Kidney epithelial cell (primary cell): ENCODE data around the gene SPCS1. TPM values are rescaled to one million over a fixed set of nuclear protein-coding genes. Genes with fewer than 3 reads are reported as not detected.

Experiments used
- DNase-seq: peaks from one replicate; pipeline ENCODE4 v3.0.0-alpha.2; 2010; ENCODE audit warnings: low read depth
- H3K27me3 ChIP-seq: 2 replicates; pipeline ENCODE4 v1.6.0; 2011; ENCODE audit warnings: low read length; ENCODE audit not compliant: control insufficient read depth, insufficient read depth
- H3K36me3 ChIP-seq: 2 replicates; pipeline ENCODE4 v1.5.1; 2011; ENCODE audit warnings: low read length; ENCODE audit not compliant: control insufficient read depth, insufficient read depth
- H3K4me3 ChIP-seq: 2 replicates; pipeline ENCODE4 v1.5.1; 2011; ENCODE audit warnings: low read depth, mild to moderate bottlenecking, control low read depth, low read length
- total RNA-seq: library from RNA; depleted of rRNA; stranded (reverse); fragments of >200 nt; gene quantifications from 2 replicates; pipeline ENCODE4 v1.2.3, GENCODE V29; 2015
- TF ChIP-seq, protein P1 (sequence below): IDR thresholded peaks from 2 replicates; pipeline ENCODE4 v1.5.1; 2011; ENCODE audit warnings: mild to moderate bottlenecking, moderate library complexity, low read length, control low read depth, inconsistent platforms; ENCODE audit not compliant: insufficient read depth, poor library complexity, severe bottlenecking

SPCS1 gene
- total RNA-seq, 1 donor from 2014 or later = 237 TPM

DNA sequence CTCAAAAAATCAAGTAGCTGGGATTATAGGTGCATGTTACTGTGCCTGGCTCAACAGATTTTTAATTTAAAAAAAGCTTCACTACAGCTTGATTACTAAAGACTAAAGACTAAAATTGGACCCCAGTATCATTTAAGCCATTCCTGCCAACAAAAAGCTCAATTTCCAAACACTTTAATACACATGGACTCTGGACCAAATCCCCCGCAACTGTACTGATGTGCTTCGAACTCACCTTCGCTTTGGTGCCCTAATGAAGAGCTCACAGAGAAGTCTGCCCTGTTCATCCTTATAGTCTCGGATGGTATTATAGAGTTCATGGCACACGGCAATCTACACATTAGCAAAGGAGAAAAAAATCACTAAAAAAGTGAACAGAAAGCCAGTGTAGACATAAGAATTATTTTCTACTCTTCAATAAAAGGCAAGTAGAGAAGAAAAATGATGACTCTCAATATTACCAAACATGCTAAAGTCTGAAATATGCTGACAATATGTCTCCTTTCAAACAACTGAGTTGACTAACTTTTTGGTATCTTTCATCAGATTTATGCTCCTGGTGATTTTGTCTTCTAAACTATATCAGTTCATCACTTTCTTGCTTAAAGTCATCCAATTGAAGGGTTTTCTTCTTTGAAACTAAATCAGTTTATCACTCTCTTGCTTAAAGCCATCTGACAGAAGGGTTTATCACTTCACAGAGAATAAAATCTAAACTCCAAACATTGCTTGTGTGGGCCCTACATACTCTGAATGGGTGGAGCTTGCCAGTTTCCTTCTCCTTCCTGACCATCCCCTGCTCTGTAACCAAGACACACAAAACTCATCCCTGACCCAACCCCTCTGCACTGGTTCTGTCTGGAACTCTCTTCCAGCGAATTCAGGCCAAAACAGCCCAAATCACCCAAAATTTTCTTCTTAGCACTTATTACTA lies 27.4 kb upstream of the SPCS1 start:
- no peak for DNase-seq
- H3K27me3 ChIP-seq = no peaks in the 10 kb centered on the region

DNA sequence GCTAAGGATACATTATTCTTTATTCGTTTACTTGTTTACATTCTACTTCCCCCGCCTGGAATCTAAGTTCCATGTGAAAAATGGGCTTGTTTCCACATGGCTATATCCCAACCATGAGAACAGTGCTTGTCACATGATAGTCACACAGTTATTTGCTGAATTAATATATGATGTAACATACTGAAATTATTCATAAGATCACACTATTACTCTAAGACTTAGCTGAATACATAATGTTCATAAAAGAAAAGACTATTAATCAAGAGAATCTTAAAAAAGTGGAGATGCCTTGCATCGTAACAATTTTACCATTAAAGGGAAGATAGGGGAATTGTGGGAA lies 26.7 kb upstream of the SPCS1 start:
- TF ChIP-seq, protein P1, sequence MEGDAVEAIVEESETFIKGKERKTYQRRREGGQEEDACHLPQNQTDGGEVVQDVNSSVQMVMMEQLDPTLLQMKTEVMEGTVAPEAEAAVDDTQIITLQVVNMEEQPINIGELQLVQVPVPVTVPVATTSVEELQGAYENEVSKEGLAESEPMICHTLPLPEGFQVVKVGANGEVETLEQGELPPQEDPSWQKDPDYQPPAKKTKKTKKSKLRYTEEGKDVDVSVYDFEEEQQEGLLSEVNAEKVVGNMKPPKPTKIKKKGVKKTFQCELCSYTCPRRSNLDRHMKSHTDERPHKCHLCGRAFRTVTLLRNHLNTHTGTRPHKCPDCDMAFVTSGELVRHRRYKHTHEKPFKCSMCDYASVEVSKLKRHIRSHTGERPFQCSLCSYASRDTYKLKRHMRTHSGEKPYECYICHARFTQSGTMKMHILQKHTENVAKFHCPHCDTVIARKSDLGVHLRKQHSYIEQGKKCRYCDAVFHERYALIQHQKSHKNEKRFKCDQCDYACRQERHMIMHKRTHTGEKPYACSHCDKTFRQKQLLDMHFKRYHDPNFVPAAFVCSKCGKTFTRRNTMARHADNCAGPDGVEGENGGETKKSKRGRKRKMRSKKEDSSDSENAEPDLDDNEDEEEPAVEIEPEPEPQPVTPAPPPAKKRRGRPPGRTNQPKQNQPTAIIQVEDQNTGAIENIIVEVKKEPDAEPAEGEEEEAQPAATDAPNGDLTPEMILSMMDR = no peak
- H3K36me3 ChIP-seq = peaks cover 5% of the 10 kb centered on the region
- no peak for DNase-seq

More for the DNA sequence above, 27.4 kb upstream of the SPCS1 start:
- Histone ChIP-seq H3K4me3 (no peak overlapping the region), H3K36me3 (peaks cover 5% of the 10 kb centered on the region)
- TF ChIP-seq, protein P1 = no peak

DNA sequence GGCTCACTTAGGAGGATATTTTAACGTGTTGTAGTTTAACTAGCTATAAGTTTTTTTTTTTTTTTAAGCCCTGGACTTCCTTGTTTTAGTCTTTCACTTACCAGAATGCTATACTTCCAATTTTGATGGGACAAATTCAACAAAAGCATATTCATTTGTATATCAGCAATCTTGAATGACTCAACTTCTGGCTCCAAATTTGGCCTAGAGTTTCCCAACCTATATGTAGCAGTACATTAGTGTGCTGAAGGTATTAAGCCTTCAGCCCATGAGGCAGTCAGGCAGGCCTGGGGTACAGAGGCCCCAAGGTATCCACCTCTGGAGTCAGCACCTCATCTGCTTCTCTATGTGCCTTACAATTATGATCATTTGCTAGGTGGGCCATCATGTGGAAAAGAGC lies 26.1 kb upstream of the SPCS1 start:
- Histone ChIP-seq H3K36me3 (peaks cover 5% of the 10 kb centered on the region), H3K4me3 (no peak overlapping the region), H3K27me3 (no peaks in the 10 kb centered on the region)
- DNase-seq = no peak
- TF ChIP-seq, protein P1 = no peak

More for the DNA sequence above, 26.7 kb upstream of the SPCS1 start:
- Histone ChIP-seq H3K27me3 (no peaks in the 10 kb centered on the region), H3K4me3 (no peak overlapping the region)

DNA sequence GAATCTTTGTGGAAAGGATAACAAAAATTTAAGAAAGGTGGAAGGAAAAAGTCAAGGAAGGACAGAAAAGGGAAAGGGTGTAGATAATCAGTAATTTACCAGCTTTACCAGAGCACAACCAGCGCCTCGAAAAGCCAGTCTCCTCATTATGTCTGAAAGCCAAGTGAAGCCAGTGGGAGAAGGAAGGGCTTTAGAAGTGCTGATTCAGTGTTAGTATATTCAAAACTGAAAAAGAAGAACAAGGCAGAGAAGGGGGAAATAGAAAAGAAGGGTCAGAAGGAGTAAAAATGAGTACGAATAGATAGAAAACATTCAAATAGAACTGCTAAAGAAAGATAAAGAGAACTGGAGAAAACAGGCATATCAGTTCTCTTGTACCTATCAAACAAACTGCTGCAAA lies 24.3 kb upstream of the SPCS1 start:
- Histone ChIP-seq H3K27me3 (no peaks in the 10 kb centered on the region), H3K36me3 (peaks cover 3% of the 10 kb centered on the region), H3K4me3 (no peak overlapping the region)
- no peak for DNase-seq
- TF ChIP-seq, protein P1 = no peak

DNA sequence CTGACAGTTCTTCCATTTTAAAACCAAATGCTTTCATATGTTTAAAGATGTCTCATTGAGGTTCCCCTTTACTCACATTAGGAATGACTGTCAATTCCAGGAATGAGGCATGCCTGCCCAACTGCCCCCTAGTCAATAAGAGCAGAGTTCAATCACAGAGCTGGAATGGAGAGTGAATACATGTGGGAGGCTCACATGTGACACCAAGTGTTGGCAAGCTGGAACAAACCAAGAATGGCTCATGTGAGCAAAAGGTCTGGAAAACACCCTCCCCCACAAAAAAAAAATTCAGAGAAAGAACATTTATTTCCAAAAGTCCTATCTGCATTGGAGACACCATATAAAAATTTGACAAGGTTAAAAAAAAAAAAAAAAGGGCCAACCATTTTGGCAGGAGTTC lies 23.9 kb upstream of the SPCS1 start:
- Histone ChIP-seq H3K4me3 (no peak overlapping the region), H3K27me3 (no peaks in the 10 kb centered on the region), H3K36me3 (peaks cover 3% of the 10 kb centered on the region)
- DNase-seq = peak; percentile 56
- TF ChIP-seq, protein P1 = peak; percentile 41

DNA sequence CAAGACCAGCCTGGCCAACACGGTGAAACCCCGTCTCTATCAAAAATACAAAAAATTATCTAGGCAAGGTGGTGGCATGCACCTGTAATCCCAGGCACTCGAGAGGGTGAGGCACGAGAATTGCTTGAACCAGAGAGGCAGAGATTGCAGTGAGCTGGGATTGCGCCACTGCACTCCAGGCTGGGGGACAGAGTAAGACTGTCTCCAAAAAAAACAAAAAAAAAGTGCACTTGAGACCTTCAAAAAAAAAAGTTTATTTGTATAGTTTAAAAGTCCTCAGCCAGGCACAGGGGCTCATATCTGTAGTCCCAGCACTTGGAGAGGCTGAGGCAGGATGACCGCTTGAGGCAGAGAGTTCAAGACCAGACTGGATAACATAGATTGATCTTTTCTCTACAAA lies 22.3 kb upstream of the SPCS1 start:
- H3K27me3 ChIP-seq = no peaks in the 10 kb centered on the region
- H3K4me3 ChIP-seq = no peak overlapping the region
- DNase-seq = no peak
- H3K36me3 ChIP-seq = peaks cover 7% of the 10 kb centered on the region
- TF ChIP-seq, protein P1 = no peak
